HepG2 (cell line): ENCODE results near the gene ATRN. TPM values are rescaled to one million over a fixed set of nuclear protein-coding genes. Genes with fewer than 3 reads are reported as not detected.
A peak's percentile ranks its signal among the peaks of the same experiment; 100 is the strongest.

Source experiments
- CERS6 ChIP-seq: sonication (generic); formaldehyde crosslinking; IDR thresholded peaks from 2 replicates; pipeline ENCODE4 v1.5.0; 2020; ENCODE audit warnings: missing genetic modification reagents
- EHMT2 ChIP-seq: fragments of 200-600 bp; sonication (generic); IDR thresholded peaks from 2 replicates; pipeline ENCODE4 v1.7.0; 2017; ENCODE audit warnings: antibody characterized with exemption, low read depth, low read length, borderline replicate concordance
- FOXP1 ChIP-seq, 2 experiments: fragments of 450-650 bp in 1 of 2; IDR thresholded peaks; 2 replicates each; pipeline ENCODE4 v1.6.1; 2017 to 2018; ENCODE audit warnings: antibody characterized with exemption in 1 of 2
- MED8 ChIP-seq: sonication (generic); formaldehyde crosslinking; IDR thresholded peaks from 2 replicates; pipeline ENCODE4 v1.8.1; 2023; ENCODE audit warnings: mild to moderate bottlenecking, missing genetic modification reagents; ENCODE audit not compliant: insufficient replicate concordance
- NFRKB ChIP-seq: fragments of 450-650 bp; IDR thresholded peaks from 2 replicates; pipeline ENCODE4 v1.6.1; 2017
- PHB2 ChIP-seq: fragments of 450-650 bp; IDR thresholded peaks from 2 replicates; pipeline ENCODE4 v1.6.1; 2018; ENCODE audit not compliant: partially characterized antibody
- PHF5A ChIP-seq: IDR thresholded peaks from one replicate; pipeline ENCODE4 v1.6.1; 2018; ENCODE audit warnings: low read depth, missing genetic modification reagents; ENCODE audit not compliant: unreplicated experiment
- RBFOX2 ChIP-seq: fragments of 200-400 bp; formaldehyde crosslinking; IDR thresholded peaks from 2 replicates; pipeline ENCODE4 v1.6.1; 2017; ENCODE audit warnings: low read depth, mild to moderate bottlenecking, low read length
- REXO4 ChIP-seq: sonication (generic); formaldehyde crosslinking; IDR thresholded peaks from 2 replicates; pipeline ENCODE4 v1.8.0; 2022; ENCODE audit warnings: missing genetic modification reagents, mild to moderate bottlenecking, borderline replicate concordance
- SAFB2 ChIP-seq: sonication (generic); formaldehyde crosslinking; IDR thresholded peaks from 2 replicates; pipeline ENCODE4 v1.5.1; 2020; ENCODE audit warnings: missing genetic modification reagents, low read depth, mild to moderate bottlenecking, borderline replicate concordance
- SNAPC2 ChIP-seq: sonication (generic); formaldehyde crosslinking; IDR thresholded peaks from 2 replicates; pipeline ENCODE4 v1.8.1; 2022; ENCODE audit warnings: mild to moderate bottlenecking, missing genetic modification reagents
- TARDBP ChIP-seq: sonication (generic); formaldehyde crosslinking; IDR thresholded peaks from 2 replicates; pipeline ENCODE4 v1.8.0; 2022; ENCODE audit warnings: mild to moderate bottlenecking, missing genetic modification reagents
- TEAD3 ChIP-seq: optimal IDR thresholded peaks from 2 replicates; pipeline ENCODE3; 2016; ENCODE audit warnings: borderline replicate concordance
- YY1 ChIP-seq: IDR thresholded peaks from 2 replicates; pipeline ENCODE4 v1.6.1; 2011; ENCODE audit warnings: low read length, low read depth, moderate library complexity, mild to moderate bottlenecking; ENCODE audit not compliant: insufficient read depth, insufficient replicate concordance
- ZBTB39 ChIP-seq: sonication (generic); formaldehyde crosslinking; IDR thresholded peaks from 2 replicates; pipeline ENCODE4 v1.5.0; 2020; ENCODE audit warnings: missing genetic modification reagents
- ZIK1 ChIP-seq: sonication (generic); formaldehyde crosslinking; IDR thresholded peaks from 2 replicates; pipeline ENCODE4 v1.5.0; 2020; ENCODE audit warnings: mild to moderate bottlenecking, low read depth, missing genetic modification reagents, borderline replicate concordance
- ZNF264 ChIP-seq: sonication (generic); formaldehyde crosslinking; IDR thresholded peaks from 2 replicates; pipeline ENCODE4 v1.4.0; 2020; ENCODE audit warnings: missing genetic modification reagents
- ZNF317 ChIP-seq: sonication (generic); formaldehyde crosslinking; IDR thresholded peaks from 2 replicates; pipeline ENCODE4 v1.5.0; 2020; ENCODE audit warnings: mild to moderate bottlenecking, missing genetic modification reagents
- ZNF337 ChIP-seq: sonication (generic); formaldehyde crosslinking; IDR thresholded peaks from 2 replicates; pipeline ENCODE4 v1.5.1; 2020; ENCODE audit warnings: missing genetic modification reagents, low read depth, mild to moderate bottlenecking, borderline replicate concordance
- ZNF761 ChIP-seq: sonication (generic); formaldehyde crosslinking; conservative IDR thresholded peaks from 2 replicates; pipeline ENCODE4 v1.4.0; 2020; ENCODE audit warnings: mild to moderate bottlenecking, missing genetic modification reagents
- polyA plus RNA-seq, 8 experiments: library from polyadenylated mRNA; depleted of rRNA in 3 of 8; stranded (reverse) in 7 of 8; unstranded in 1 of 8; fragments of >200 nt; fragmentation: Illumina TruSeq in 4 of 8; extraction: Trizol in 4 of 8; gene quantifications; 2 replicates each; pipeline versions ENCODE4 v1.2.1 to v1.2.3, GENCODE V29; 2011 to 2016; ENCODE audit warnings: low read depth in 4 of 8, missing spikeins in 1 of 8, mixed read lengths in 1 of 8; ENCODE audit not compliant: insufficient read depth in 1 of 8
- total RNA-seq, 5 experiments: library from RNA; depleted of rRNA; stranded (reverse); fragments of >200 nt; fragmentation: Illumina TruSeq; extraction: Trizol; gene quantifications; 2 replicates each; pipeline ENCODE4 v1.2.3, GENCODE V29; 2016; ENCODE audit warnings: low read depth in 1 of 5
- TF ChIP-seq, protein P1 (sequence below): sonication (generic); formaldehyde crosslinking; IDR thresholded peaks from 2 replicates; pipeline ENCODE4 v1.5.1; 2020; ENCODE audit warnings: missing genetic modification reagents, mild to moderate bottlenecking, borderline replicate concordance
- TF ChIP-seq, protein P2 (sequence below), 2 experiments: sonication (generic) in 1 of 2; formaldehyde crosslinking in 1 of 2; IDR thresholded peaks; 2 replicates each; pipeline versions ENCODE4 v1.5.1 to v1.6.1; 2011 to 2020; ENCODE audit warnings: borderline replicate concordance in 1 of 2, low read depth in 1 of 2, low read length in 1 of 2, mild to moderate bottlenecking in 1 of 2, missing genetic modification reagents in 1 of 2, moderate library complexity in 1 of 2

The ATRN gene
- total and polyA plus RNA-seq, 2 of the 13 experiments (the other 11 are each of a cell fraction or from before 2014, with no cell fraction given): 44.2 to 81.1 TPM

GRCh38 chr20:3470627-3471396, at the start of gene ATRN (continued):
- TF ChIP-seq, protein P1, sequence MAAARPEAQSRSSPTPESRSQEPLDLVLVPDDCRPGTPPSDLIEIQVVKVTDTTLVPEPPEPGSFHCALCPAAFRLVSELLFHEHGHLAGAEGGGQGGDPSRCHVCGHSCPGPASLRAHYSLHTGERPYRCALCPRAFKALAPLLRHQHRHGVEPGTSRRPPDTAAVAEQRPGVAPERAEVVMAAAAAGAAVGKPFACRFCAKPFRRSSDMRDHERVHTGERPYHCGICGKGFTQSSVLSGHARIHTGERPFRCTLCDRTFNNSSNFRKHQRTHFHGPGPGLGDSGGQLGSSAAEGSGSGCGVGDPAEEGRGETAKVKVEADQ (CRISPR knock-in tag): peak; percentile 82; the same call in 1 of the 2 replicates
- TF ChIP-seq TEAD3 (CRISPR knock-in tag) (peak; percentile 71), ZNF337 (CRISPR knock-in tag) (0 out of 2 replicates have a peak, but pooled peaks have one; percentile 57), ZNF761 (CRISPR knock-in tag) (peak; percentile 96), RBFOX2 (peak; percentile 99), SNAPC2 (CRISPR knock-in tag) (peak; percentile 95), NFRKB (no peak), ZNF317 (CRISPR knock-in tag) (peak; percentile 64; the same call in 1 of the 2 replicates), SAFB2 (CRISPR knock-in tag) (peak; percentile 100; the same call in 1 of the 2 replicates), TARDBP (CRISPR knock-in tag) (peak; percentile 100), PHB2 (no peak), EHMT2 (no peak), ZNF264 (CRISPR knock-in tag) (no peak), REXO4 (CRISPR knock-in tag) (no peak; the same call in none of the 2 replicates), PHF5A (CRISPR knock-in tag) (peak; percentile 97), MED8 (CRISPR knock-in tag) (peak; percentile 61), CERS6 (CRISPR knock-in tag) (no peak; the same call in 1 of the 2 replicates), ZBTB39 (CRISPR knock-in tag) (no peak), FOXP1 (IDR thresholded peaks at IDR 0.05) (no peak), FOXP1 (CRISPR knock-in tag; IDR thresholded peaks at IDR 0.05) (peak; percentile 40; the same call in 1 of the 2 replicates), YY1 (peak; percentile 89), ZIK1 (no peak; the same call in 1 of the 2 replicates)
- TF ChIP-seq, protein P2, sequence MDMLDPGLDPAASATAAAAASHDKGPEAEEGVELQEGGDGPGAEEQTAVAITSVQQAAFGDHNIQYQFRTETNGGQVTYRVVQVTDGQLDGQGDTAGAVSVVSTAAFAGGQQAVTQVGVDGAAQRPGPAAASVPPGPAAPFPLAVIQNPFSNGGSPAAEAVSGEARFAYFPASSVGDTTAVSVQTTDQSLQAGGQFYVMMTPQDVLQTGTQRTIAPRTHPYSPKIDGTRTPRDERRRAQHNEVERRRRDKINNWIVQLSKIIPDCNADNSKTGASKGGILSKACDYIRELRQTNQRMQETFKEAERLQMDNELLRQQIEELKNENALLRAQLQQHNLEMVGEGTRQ (IDR thresholded peaks at IDR 0.05; ENCODE audit: low read depth, low read length): no peak
- TF ChIP-seq, protein P2 (CRISPR knock-in tag; IDR thresholded peaks at IDR 0.05; ENCODE audit: borderline replicate concordance): no peak; the same call in 1 of the 2 replicates
